Glomerular visceral epithelial cell (primary cell): Measurements from ENCODE around the gene DEPDC5.

ENCODE experiments used
- DNase-seq: peaks from one replicate; pipeline ENCODE4 v3.0.0-alpha.2; 2016; ENCODE audit errors: extremely low spot score

DEPDC5 gene

GRCh38 chr22:31925056-31925455 lies 171.2 kb downstream of the DEPDC5 start:
- DNase-seq, result no peak

GRCh38 chr22:31926024-31926423 lies 172.2 kb downstream of the DEPDC5 start:
- no peak for DNase-seq

DNA sequence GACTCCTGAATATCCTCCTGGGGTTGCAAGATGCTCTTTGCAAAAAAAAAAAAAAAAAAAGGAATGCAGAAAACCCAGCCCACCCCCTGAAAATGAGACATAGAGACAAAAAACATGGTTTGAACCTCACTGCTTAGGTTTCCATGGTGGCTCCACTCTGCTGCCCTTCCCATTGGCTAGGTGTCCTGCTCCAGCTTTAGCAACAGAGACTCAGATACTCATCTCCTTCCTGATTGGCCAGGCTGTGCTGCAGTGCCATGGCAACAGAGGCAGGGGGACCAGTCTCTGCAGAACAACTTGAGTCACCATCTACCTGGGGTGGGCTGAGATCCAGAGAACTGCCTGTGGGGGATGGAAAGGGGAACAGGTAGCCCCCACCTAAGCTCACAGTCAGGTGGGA lies 173.2 kb downstream of the DEPDC5 start:
- no peak for DNase-seq

GRCh38 chr22:31927562-31927961 lies 173.7 kb downstream of the DEPDC5 start:
- DNase-seq, result no peak

DNA sequence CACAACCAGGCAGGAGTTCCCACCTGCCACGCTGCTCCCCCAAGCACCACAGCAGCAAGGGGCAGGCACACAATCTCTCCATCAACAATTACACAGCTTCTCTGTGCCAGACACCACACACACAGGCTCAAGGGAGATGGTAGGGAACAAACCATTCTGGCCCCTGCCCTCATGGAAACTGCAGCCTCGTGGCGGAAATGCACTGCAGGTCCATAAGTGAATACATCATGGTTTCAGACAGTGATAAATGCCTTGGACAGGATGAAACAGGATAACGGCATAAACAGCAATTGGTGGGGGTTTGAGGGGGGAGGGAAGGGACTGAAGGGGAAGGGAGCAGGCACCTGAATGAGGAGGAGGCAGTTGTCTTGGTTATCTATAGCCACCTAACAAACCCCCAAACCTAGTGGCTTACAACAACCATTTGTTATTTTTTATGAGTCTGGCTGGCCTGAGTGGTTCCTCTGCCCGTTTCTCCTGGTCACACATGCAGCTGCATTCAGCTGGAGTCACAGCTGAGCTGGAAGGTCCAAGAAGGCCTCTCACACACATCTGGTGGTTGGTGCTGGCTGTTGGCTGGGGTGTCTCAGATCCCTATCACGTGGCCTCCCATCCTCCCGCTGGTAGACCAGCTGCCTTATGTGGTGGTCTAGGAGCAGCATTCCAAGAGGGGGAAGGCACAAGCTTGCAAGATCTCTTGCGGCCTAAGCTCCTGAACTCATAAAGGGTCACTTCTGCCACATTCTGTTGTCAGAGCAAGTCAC lies 175.5 kb downstream of the DEPDC5 start:
- no peak for DNase-seq

- DNase-seq, result no peak
Observed at GRCh38 chr22:31932863-31933262, 179.0 kb downstream of the DEPDC5 start.

DNA sequence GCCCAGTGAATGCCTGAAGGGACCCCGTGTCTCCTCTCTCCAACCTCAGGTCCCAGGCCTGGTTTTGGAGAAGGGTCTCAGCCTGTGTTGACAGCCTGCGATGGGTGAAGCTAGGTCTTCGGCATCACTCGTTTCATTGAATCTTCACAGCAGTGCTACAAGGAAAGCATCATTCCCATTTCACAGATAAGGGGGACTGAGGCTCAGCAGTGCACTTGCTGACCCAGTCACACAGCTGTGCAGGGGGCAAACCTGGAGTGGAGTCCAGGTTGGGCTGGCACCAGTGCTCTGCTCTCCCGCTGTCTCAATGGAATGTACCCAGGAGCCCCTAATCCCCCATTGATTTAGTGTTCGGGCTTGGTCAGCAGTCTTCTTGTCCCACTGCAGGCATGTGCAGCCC lies 179.6 kb downstream of the DEPDC5 start:
- no peak for DNase-seq

DNA sequence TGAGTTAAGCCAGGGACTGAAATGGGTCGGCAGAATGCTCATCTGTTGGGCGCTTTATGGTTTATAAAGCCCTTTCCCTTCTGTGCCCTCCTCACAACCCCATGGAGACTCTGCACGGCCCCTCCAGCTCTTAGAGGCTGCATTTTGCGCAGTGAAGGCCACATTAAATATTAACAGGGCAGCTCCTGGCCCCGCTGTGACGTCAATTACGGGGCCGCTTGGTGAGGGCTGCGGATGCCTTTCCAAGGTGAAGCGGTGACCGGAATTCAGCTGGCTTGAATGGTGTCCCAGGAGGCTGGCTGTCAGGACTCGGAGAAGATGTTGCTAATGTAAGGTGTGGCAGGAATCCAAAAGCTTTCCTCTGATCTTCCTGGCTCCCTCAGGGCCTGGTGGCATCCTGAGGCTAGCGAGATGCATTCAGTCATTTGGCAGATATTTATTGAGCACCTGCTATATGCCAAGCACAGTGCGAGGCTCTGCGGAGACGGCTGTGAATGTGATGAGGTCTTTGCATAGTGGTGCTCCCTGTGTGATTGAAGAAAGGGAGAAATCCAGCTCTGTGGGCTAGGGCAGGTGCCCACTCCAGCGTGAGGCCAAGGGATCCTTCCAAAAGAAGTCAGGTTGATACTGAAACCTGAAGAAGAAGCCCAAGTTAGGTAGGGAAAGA lies 180.1 kb downstream of the DEPDC5 start:
- no peak for DNase-seq

DNA sequence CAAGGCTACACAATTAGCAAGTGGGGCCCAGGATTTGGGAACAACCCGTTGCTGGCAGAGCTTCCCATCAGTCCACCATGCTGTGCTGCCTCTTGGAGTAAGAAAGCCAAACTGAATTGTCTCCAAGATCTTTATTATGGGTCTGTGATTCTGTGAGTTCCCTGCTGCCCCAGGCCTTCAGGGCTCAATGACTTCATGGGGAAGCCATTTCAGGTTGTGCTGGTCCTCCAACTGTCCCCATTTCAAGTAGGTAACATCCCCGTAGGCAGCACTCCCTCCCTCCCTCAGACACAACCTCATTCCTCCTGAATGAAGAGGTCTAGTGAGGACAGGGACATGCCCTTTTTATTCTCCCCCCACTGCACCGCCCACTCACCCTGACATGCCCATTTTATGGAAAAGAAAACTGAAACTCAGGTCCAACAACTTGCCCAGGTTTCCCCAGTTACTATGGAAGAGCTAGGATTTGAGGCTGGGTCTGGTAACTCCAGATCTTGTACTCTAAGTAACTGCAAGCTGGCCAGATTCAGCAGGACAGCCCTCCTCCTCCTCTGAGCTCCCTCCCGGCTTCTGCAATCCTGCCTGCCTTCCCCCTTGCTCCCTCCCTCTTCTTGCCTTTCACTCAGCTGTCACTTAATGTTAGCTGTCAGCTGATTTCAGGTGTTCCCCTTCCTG lies 182.3 kb downstream of the DEPDC5 start:
- no peak for DNase-seq

DNA sequence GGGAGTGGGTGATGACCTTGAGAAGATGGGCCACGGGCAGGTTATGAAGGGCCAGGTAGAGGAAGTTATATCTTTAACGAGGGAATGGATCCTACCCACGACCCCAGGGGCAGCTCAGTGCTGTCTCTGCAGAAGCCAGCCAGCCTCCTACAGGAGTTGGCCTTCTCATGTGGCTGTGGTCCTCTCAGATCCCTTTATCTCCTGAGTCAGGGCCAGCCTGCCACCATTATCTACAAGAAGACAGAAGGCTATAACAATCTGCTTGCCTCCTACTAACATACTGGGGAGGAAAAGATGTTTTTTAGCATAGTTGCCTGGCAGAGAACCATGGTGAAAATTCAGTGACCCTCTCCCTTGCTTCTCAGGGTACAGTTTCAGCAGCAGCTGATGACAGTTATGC lies 183.5 kb downstream of the DEPDC5 start:
- DNase-seq, result no peak

GRCh38 chr22:31938296-31938695 lies 184.5 kb downstream of the DEPDC5 start:
- no peak for DNase-seq

- DNase-seq, result no peak
Observed at GRCh38 chr22:31940506-31940905, 186.7 kb downstream of the DEPDC5 start.

DNA sequence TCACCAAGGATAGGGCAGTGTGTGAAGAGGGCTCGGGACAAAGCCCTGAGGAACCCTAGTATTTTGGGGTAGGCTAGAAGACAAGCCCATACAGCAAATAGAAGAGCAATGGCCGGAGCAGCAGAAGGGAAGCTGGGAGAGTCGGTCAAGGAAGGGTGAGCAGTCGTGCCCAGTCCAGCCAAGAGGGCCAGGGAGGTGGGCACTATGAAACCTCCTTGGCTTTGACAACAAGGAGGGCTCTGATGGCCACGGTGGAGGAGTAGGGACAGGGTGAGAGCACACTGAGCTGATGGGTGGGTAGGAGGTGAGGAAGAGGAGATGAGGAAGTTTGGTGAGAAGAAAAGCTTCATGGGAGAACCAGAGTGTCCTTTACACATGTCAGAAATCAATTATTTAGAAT lies 188.3 kb downstream of the DEPDC5 start:
- no peak for DNase-seq

DNA sequence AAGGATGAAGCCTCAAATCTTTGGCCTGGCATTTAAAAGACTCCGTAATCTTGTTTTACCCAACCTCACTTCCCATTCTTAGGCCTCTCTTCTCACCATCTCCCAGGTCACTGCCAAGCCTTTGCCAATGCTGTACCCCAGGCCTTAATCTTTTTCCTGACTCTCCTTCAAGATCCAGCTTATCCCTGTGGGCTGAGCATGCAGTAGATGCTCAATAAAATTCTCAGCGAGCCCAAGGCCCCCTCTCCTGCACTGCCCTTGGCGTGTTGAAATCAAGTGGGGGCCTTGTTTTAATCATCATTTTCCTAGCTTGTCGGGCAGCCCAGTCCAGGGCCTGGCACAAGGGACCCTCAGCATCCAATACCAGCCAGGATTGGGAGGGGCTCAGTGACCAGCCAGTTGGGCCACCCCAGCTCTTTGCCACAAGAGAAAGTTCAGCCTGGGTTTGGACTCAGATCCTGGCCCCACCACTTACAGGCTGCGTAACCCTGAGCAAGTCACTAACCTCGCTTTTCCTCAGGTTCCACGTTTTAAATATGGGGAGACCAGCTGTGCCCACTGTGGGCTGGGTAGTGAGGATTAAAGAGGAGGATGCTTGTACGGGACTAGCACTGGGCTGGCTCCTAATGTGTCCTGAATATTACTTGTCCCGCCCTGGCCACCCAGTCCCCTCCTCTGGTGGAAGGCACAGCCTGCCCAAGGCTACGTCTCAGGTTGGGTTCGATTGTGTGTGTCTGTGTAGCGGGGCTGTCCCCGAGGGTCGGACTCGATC lies 189.6 kb downstream of the DEPDC5 start:
- DNase-seq, result no peak

GRCh38 chr22:31943978-31944699 lies 190.3 kb downstream of the DEPDC5 start, which contains the start of gene YWHAH:
Gene YWHAH, plus strand, starts transcription at chr22:31944535. Its CDS starts 199 bp downstream, at chr22:31944734.
- DNase-seq, result peak; percentile 95

DNA sequence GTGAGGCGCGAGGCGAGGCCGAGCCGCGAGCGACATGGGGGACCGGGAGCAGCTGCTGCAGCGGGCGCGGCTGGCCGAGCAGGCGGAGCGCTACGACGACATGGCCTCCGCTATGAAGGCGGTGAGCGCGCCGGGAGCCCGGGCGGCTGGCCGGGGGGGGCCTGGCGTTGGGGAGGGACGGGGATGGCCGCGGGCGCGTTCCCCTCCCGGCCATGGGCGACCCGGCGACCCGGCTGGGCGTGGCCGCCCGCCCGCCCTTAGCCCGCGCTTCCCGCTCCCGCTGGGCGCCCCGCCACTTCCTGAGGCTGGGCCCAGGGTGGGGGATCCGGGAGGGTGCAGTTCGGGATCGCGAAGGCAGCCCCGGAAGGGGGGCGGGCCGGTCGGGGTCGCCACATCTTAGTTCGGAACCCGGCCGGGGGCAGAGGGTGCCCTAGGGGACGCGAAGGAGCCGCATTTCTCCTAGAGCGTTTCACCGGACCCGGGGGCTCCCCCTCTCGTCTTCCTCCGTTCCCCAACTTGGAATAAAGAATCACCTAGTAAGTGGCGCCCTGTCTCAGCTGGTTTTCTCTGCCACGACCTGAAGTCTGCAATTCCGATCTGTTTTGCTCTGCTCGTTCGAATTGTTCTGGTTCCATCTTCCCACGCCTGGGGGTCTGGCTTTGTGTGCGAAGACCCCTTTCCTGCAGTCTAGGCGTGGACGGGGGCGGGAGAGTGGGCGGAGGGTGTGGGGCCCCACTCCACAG lies 191.1 kb downstream of the DEPDC5 start:
- DNase-seq, result peak; percentile 37

- DNase-seq, result no peak
Observed at GRCh38 chr22:31945443-31945855, 191.6 kb downstream of the DEPDC5 start.

- DNase-seq, result no peak
Observed at GRCh38 chr22:31945971-31946680, 192.3 kb downstream of the DEPDC5 start.

GRCh38 chr22:31947296-31947695 lies 193.5 kb downstream of the DEPDC5 start:
- DNase-seq, result peak; percentile 29

DNA sequence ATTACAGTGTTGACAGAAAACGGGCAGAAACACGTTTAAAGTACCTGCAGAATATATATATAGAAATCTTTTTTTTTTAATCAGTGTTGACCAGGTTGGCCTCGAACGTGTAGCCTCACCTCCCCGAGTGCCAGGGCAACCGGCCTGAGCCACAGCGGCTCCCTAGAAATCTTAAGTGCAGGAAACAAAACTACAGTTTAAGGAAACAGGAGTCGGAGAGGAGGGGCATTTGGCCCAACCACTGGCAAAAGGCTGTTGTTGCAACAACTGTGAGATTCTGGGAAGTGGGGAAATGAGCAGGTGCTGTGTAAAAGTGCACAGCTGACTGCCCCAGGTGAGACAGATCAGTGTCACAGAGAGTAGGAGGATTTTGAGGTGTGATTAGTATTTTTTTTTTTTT lies 194.2 kb downstream of the DEPDC5 start:
- no peak for DNase-seq
